Ovary (tissue), 9 donors: Measurements from ENCODE around the gene WNK1. TPM values are rescaled to one million over a fixed set of nuclear protein-coding genes. Genes with fewer than 3 reads are reported as not detected.

Source experiments
- DNase-seq, 5 donors: peaks; one replicate each; pipeline ENCODE4 v3.0.0-alpha.2; 2019 to 2020
- H3K27ac ChIP-seq, 2 donors: fragments of 200-600 bp; one replicate each; pipeline versions ENCODE4 v1.5.1 to v1.8.0; 2019 to 2022
- H3K27me3 ChIP-seq: fragments of 200-600 bp; one replicate; pipeline ENCODE4 v1.8.0; 2022
- H3K36me3 ChIP-seq: fragments of 200-600 bp; sonication (generic); one replicate; pipeline ENCODE4 v1.5.1; 2019
- H3K4me1 ChIP-seq: one replicate; pipeline ENCODE4 v1.8.1; 2013; ENCODE audit warnings: mild to moderate bottlenecking, moderate library complexity; ENCODE audit not compliant: insufficient read depth
- H3K4me3 ChIP-seq: fragments of 200-600 bp; sonication (generic); one replicate; pipeline ENCODE4 v1.5.1; 2017
- H3K9me3 ChIP-seq, 2 donors: fragments of 200-600 bp in 1 of 2; sonication (generic) in 1 of 2; one replicate each; pipeline versions ENCODE4 v1.5.1 to v1.8.1; 2013 to 2019; ENCODE audit warnings: mild to moderate bottlenecking in 1 of 2, moderate library complexity in 1 of 2
- CTCF ChIP-seq, 3 donors: fragments of 450-650 bp in 2 of 3; fragments of 200-600 bp in 1 of 3; IDR thresholded peaks; one replicate each; pipeline versions ENCODE4 v1.5.1 to v1.8.0; 2016 to 2022; ENCODE audit warnings: antibody characterized with exemption in 3 of 3, mild to moderate bottlenecking in 1 of 3
- EP300 ChIP-seq: sonication (generic); formaldehyde crosslinking; IDR thresholded peaks from one replicate; pipeline ENCODE4 v1.6.1; 2017; ENCODE audit warnings: antibody characterized with exemption
- POLR2A ChIP-seq: fragments of 450-650 bp; IDR thresholded peaks from one replicate; pipeline ENCODE4 v1.6.1; 2017; ENCODE audit warnings: antibody characterized with exemption, mild to moderate bottlenecking, moderate library complexity
- WGBS, 3 donors: extraction: QIAGEN DNeasy Blood & Tissue Kit in 1 of 3; methylation state at CpG; one replicate each; pipeline versions ENCODE4 v1.1.5 to v1.1.7; 2013 to 2017; 5-methylcytosine and 5-hydroxymethylcytosine counted together
- intact Hi-C, 4 donors: fragments of 100-400 bp; cut with DNase I; formaldehyde crosslinking; loops; one replicate each; pipeline versions ENCODE4 v1.11.0 to v1.15.1; 2022 to 2023
- polyA plus RNA-seq, 2 donors: library from polyadenylated mRNA; stranded (reverse); fragments of 200-250 nt in 1 of 2; fragments of 350-450 nt in 1 of 2; fragmentation: Illumina TruSeq in 1 of 2; extraction: RNeasy Lipid Tissue Mini Kit (QIAGEN cat#74804) in 1 of 2; gene quantifications; one replicate each; pipeline ENCODE4 v1.2.3, GENCODE V29; 2013 to 2014
- total RNA-seq, 7 donors: library from RNA; depleted of rRNA in 2 of 7; stranded (reverse); fragments of >200 nt in 2 of 7; fragmentation: NEBNext Ultra II Directional in 3 of 7; extraction: Animal tissue kit (Norgen Biotek cat#: 25700) in 3 of 7; gene quantifications; one replicate each; pipeline versions ENCODE4 v1.1.0 to v1.2.4, GENCODE V29; 2016 to 2023
- donor health status: DM: no; HTN: no; CAD: no; lungs with moderate emphysema.
- donor health status: DM: no; HTN: no; CAD: no.
- donor health status: Bipolar disorder and iron deficiency.
- donor health status: DM: yes; HTN: yes; CAD: no.
- donor health status: DM: no; HTN: no; CAD: no.
- donor health status: DM: yes; HTN: yes; CAD: no.

Gene WNK1
- total and polyA plus RNA-seq, 9 donors = 26.0 to 144 (median 98.3) TPM

GRCh38 chr12:754851-755562, 2.6 kb downstream of the WNK1 start:
- intact Hi-C loops = loop anchor here (5.0 to 10.0 kb wide), 7 partner anchors 57 to 840 kb away; partner anchors contain the start of gene FBXL14 (in 1 of the 4)
- DNase-seq = no peak
- Histone ChIP-seq H3K27ac (peak overlapping the region in 1 of 2 donors; percentile 98), H3K4me1 (peaks cover 6% of the 10 kb centered on the region), H3K27me3 (no peaks in the 10 kb centered on the region), H3K4me3 (peak overlapping the region; percentile 73), H3K36me3 (no peaks in the 10 kb centered on the region), H3K9me3 (no peaks in the 10 kb centered on the region)
- 5 to 7% (median 6%) methylated on average over 7 of the region's 7 CpGs for WGBS, 3 donors
- peak in 2 of 3 donors; percentile 15 to 37 for TF ChIP-seq CTCF (IDR thresholded peaks at IDR 0.05)
- TF ChIP-seq EP300 = no peak
- no peak for TF ChIP-seq POLR2A

GRCh38 chr12:759628-760027, 7.2 kb downstream of the WNK1 start:
- 79 to 88% (median 84%) methylated on average over 1 of the region's 1 CpG for WGBS, 3 donors
- no peaks in the 10 kb centered on the region for H3K9me3 ChIP-seq
- H3K4me1 ChIP-seq = peaks cover 6% of the 10 kb centered on the region
- no peak overlapping the region for H3K4me3 ChIP-seq
- no peak overlapping the region for H3K27ac ChIP-seq
- no peak for DNase-seq
- H3K27me3 ChIP-seq = no peaks in the 10 kb centered on the region
- H3K36me3 ChIP-seq = no peaks in the 10 kb centered on the region
- TF ChIP-seq CTCF (IDR thresholded peaks at IDR 0.05) = no peak
- no peak for TF ChIP-seq POLR2A
- TF ChIP-seq EP300 = no peak
- intact Hi-C loops = loop anchor here in 2 of 4 donors (10.0 kb wide), 3 partner anchors 55 to 835 kb away; partner anchors contain the start of gene FBXL14 (in 1 of the 2)

GRCh38 chr12:761256-761655, 8.9 kb downstream of the WNK1 start:
- H3K36me3 ChIP-seq = no peaks in the 10 kb centered on the region
- 24 to 47% (median 32%) methylated on average over 1 of the region's 1 CpG for WGBS, 3 donors
- H3K9me3 ChIP-seq = no peaks in the 10 kb centered on the region
- TF ChIP-seq CTCF (IDR thresholded peaks at IDR 0.05) (no peak), EP300 (no peak), POLR2A (no peak)
- H3K27me3 ChIP-seq = no peaks in the 10 kb centered on the region
- no peak for DNase-seq
- peaks cover 1% of the 10 kb centered on the region for H3K4me1 ChIP-seq
- H3K27ac ChIP-seq = no peak overlapping the region
- H3K4me3 ChIP-seq = no peak overlapping the region
- intact Hi-C loops = no loop called here

- intact Hi-C loops = no loop called here
- no peaks in the 10 kb centered on the region for H3K9me3 ChIP-seq
- 96 to 100% (median 96%) methylated on average over 1 of the region's 1 CpG for WGBS, 3 donors
Measured at GRCh38 chr12:765840-766239, 13.5 kb downstream of the WNK1 start.

More at GRCh38 chr12:765840-766239, 13.5 kb downstream of the WNK1 start:
- Histone ChIP-seq H3K27ac (no peak overlapping the region), H3K4me3 (no peak overlapping the region), H3K4me1 (peaks cover 3% of the 10 kb centered on the region), H3K36me3 (no peaks in the 10 kb centered on the region), H3K27me3 (no peaks in the 10 kb centered on the region)
- no peak for DNase-seq
- no peak for TF ChIP-seq POLR2A
- TF ChIP-seq EP300 = no peak
- no peak for TF ChIP-seq CTCF (IDR thresholded peaks at IDR 0.05)
